GM12801 (cell line): Measurements from ENCODE around the gene ABCB9.

ENCODE experiments used
- TF ChIP-seq, protein P1 (sequence below): IDR thresholded peaks from one replicate; pipeline ENCODE4 v1.5.1; 2011; ENCODE audit warnings: control low read depth; ENCODE audit not compliant: insufficient read length; ENCODE audit errors: extremely low read depth

Gene ABCB9

DNA sequence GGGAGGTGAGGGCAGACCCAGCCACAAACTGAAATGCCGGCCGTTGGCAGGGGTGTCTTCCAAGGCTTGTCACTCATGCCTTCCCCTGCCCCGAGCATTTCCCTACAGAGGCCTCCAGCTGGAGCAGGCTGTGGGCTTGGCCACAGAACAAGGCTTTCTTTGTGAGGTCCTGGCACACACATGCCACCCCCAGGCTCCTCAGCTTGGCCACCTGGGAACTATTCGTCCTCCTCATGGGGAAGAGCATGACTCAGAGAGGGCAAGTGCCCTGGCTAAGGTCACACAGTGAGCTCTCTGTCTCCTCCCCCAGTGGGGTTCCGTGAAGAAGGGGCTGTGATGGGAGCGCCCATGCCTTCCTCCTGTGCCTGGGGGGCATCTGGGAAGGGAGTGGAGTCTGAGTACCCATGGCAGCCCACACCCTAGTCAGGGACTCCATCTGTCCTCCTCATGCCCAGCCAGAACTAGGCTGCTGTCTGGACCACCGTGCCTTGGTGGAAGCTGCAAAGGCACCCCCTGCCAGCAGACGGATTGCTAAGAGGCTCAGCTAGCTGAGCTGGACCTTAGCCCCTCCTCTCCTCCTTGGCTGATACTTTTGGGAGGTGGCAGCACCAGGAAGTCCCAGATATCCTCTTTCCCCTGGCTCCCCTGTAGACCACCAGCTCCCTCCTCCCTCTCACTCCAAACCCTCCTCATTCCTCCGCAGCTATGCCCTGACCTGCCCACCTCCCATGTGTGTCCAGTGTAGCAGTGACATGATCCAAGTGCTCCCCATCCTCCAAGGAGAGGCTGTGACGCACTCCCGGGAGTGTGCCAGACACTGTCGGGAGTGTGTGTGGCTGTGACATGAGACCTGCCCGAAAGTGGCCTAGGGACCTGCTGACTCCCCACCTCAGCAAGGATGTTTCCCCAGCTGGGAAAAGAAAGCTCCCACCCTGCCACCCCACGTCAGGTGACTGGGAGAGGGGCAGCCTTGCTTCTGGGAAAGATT is 21.4 kb downstream of the ABCB9 start:
- TF ChIP-seq, protein P1, sequence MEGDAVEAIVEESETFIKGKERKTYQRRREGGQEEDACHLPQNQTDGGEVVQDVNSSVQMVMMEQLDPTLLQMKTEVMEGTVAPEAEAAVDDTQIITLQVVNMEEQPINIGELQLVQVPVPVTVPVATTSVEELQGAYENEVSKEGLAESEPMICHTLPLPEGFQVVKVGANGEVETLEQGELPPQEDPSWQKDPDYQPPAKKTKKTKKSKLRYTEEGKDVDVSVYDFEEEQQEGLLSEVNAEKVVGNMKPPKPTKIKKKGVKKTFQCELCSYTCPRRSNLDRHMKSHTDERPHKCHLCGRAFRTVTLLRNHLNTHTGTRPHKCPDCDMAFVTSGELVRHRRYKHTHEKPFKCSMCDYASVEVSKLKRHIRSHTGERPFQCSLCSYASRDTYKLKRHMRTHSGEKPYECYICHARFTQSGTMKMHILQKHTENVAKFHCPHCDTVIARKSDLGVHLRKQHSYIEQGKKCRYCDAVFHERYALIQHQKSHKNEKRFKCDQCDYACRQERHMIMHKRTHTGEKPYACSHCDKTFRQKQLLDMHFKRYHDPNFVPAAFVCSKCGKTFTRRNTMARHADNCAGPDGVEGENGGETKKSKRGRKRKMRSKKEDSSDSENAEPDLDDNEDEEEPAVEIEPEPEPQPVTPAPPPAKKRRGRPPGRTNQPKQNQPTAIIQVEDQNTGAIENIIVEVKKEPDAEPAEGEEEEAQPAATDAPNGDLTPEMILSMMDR, result no peak

DNA sequence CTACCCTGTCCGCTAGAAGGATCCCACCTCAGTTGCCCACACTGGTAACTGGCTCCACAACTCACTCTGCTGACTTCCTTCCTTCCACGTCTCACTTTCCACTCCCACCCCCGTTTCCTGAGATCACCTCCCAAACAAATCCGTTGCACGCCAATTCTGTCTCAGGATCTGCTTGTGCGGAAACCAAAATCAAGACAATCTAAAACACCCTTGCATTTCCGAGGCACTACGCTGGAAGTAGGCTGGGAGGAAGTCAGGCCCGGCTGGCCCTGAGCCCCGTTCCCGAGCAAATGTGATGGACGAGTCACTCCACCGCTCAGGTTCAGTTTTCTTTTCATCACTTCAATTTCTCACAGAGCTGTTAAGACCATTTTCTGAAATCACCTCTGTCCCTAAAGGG is 23.1 kb downstream of the ABCB9 start:
- TF ChIP-seq, protein P1, result no peak

GRCh38 chr12:122942637-122943036 is 23.6 kb downstream of the ABCB9 start:
- TF ChIP-seq, protein P1, result no peak

GRCh38 chr12:122939125-122939524 is 27.1 kb downstream of the ABCB9 start:
- TF ChIP-seq, protein P1, result no peak

GRCh38 chr12:122937622-122938091 is 28.6 kb downstream of the ABCB9 start:
- TF ChIP-seq, protein P1, result no peak

GRCh38 chr12:122935318-122935717 is 30.9 kb downstream of the ABCB9 start:
- TF ChIP-seq, protein P1, result no peak

- TF ChIP-seq, protein P1, result no peak
Measured at GRCh38 chr12:122934722-122935121, 31.5 kb downstream of the ABCB9 start.
